GM18519 (cell line): ENCODE data around the gene RBM6.

Source experiments
- ATAC-seq: cut with Tn5 transposase; IDR thresholded peaks from one replicate; pipeline ENCODE4 v1.9.1; 2021; ENCODE audit warnings: mild to moderate bottlenecking, moderate library complexity; ENCODE audit not compliant: unreplicated experiment, low FRiP score

The RBM6 gene

DNA sequence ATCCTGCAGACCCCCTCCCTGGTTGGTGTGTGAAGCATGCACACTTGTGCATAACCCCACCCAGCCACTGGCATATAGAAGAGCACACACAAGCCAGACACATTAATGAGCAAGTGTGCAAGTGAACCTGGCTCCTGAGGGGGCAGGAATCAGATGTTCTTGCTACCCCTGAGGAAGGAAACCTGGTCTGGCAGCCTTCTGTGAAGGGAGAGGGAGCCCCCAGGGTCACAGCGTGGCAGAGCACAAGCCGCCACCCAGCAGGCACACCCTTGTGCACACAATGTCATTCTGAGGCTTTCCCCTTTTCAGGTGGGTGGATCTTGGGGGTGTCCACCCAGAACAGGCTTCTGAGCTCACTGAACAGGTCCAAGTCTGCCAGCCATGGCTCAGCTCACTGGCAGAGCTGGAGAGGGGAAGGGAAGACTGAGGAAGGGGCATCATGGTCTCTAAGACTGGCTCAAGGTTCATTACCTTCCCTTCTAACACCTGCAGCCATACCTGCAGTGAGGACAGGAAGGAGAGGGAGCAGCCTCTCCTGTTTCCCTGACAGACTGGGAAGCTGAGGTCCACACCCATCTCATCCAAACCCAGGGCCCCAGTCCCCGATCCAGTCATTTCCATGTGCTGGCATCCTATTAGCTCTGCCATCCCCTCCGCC is 183.6 kb downstream of the RBM6 start:
- no peak for ATAC-seq

DNA sequence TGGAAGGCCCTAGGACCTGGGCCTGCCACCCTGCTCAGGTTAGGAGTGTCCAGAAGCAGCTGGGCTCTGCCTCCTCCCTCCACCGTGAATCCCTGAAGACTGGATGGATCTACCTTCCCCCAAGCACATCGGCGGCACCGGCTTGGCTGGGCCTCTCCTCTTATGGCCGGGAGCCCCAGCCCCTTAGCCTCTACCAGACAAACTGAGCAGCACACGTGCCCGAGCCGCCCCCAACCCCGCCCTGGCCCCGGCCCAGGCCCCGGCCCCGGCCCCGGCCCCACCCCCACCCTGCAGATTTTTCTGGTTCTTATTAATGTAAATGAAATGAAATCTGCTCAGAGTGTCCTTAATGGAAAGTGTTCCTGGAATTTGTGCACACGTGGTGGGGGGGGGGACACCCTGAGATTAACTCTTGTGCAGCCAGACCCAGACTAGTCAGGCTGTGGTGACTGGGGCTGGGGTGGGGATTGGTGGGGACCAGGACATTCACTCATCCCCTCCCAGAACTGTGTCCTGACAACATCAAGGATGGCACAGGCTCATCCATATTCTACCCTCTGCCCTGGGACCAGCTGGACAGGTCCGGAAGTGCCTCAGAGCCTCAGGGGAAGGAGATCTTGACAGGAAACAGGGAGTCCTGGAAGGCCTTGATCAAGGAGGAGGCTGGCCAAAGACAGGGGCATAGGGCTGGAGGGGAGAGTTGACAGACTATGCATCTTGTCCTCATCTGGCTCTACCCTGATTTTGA is 184.3 kb downstream of the RBM6 start:
- no peak for ATAC-seq

DNA sequence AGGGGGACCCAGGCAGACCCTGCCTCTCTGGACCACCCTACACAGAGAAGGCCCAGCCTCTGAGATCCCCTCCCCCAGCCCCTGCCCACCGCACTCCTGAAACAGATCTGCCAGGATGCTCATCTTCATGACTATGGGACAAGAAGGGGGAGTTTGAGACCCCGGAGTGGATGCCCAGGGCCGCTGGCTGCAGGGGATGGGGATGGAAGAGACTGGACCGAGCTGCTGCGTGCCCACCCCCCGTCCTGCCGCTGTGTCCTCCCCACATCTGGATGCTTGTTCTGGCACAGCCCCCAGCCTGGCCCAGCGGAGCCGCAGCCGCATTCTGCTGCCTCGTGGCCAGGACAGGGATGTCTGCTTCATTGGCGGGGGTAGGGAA is 184.8 kb downstream of the RBM6 start:
- no peak for ATAC-seq

DNA sequence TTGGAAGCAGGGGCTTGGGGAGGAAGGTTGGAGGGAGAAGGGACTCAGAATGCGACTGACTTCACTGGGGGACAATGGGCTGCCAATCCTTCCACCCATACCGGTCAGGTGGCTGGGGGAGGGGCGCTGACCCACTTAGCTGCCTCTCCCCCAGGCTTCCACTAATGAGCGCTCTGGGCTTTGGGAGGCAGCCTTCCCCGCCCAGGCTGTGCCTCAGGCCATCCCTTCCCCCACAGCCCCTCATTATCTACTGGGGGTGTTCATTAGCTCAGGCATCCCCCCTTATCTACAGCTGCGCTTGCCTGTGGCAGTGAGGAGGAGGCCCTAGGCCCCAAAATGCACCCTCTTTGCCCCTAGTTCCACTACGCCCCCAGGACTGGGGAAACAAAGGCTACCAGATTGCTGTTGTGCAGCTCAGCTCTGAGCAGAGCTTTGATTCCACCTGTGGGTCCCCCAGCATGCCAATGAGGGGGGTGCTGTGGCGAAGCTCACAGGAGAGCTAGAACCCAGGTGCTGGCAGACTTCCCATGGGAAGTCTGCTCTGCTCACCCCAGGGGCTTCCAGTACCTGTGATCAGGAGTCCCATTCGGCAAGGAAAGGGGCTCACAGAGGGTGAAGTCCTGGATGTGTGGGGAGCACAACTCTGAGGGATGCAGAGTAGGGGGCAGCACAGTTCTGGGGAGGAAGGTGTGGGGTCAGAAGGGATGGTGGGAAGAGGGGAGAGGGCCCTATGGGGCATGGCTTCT is 185.8 kb downstream of the RBM6 start:
- ATAC-seq = no peak

DNA sequence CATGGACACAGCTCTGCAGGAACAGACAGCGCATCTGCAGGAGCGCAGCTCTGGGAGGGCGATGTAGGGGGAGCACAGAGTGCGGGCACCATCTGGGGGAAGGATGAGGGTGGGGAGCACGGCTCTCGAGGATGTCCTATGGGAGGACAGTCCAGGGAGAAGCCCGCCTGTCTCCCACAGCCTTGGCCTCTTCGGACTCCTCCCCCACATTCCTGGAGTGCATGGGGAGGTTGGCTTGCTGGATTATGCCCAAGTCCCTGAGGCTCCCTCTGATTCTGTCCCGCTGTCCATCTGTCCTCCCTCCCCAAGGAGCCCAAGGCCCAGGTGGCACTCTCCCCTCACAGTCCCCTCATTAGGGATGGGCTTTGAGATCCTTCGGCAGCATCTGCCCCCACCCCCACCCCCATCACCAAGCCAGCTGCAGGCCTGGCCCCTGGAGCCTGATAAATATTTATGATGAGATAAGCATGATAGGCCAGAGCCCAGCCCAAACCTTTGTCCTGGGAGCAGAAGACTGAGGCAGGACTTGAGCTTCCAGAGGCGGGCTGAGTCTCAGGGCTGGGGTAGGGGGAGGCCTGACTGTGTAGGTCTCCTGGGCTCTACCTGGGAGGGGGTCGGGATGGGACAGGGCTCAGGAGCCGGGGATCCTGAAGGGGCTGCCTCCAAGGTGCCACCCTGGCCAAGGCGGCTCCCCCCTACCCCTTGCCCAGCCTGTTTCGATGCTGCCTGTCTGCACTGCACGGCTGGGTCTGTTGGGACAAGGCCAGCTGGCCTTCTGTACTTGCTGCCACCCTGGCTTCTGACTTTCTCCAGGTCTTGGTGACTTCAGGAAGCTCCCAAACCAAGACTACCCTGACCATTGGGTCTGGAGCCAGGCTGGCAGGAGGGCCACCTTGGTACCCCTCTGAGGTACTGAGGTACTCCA is 186.6 kb downstream of the RBM6 start:
- ATAC-seq = no peak
